ENCODE results near the gene ZNF555. TPM values are rescaled to one million over a fixed set of nuclear protein-coding genes. Genes with fewer than 3 reads are reported as not detected.
"Not testable (repeated sequence)": the region's sequence is repeated elsewhere in the genome, so short reads cannot be mapped to it uniquely, and the experiment has no call there.

ZNF555 gene
- total RNA-seq, 2 donors from 2014 or later = 6.7 to 10.7 TPM

DNA sequence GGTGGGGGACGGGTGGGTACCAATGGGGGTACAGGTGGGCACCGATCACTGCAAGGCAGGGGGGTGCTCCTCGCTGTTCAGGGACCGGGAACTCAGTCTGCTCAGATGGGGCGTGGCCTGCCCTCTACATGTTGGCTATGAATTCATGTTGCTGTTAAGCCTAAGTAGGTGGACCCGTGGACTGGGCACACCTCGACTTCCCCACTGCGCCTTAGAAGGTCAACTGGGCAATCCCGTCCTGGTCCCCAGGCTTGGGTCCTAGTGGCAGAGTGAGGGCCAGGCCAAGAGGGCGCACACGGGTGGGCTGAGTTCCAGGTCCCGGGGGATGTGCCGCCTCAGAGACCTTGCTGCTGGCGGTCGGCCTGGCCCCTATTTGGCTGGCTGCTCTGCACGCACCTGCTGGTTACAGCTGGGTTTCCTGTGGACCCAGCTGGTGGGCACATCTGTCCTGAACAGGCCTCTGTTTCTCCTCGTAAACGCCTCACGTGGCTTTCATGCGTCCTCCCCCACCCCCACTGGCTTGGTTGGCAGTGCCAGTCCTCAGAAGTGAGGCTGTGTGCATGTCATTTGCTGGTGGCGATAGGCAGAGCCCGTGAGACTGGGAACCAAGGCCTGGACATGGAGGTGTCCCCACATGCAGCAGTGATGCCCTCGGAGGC is 35.2 kb upstream of the ZNF555 start:
- ATAC-seq = no peak
- intact Hi-C loops (cut with DNase I) = no loop called here
- DNase-seq = no peak

DNA sequence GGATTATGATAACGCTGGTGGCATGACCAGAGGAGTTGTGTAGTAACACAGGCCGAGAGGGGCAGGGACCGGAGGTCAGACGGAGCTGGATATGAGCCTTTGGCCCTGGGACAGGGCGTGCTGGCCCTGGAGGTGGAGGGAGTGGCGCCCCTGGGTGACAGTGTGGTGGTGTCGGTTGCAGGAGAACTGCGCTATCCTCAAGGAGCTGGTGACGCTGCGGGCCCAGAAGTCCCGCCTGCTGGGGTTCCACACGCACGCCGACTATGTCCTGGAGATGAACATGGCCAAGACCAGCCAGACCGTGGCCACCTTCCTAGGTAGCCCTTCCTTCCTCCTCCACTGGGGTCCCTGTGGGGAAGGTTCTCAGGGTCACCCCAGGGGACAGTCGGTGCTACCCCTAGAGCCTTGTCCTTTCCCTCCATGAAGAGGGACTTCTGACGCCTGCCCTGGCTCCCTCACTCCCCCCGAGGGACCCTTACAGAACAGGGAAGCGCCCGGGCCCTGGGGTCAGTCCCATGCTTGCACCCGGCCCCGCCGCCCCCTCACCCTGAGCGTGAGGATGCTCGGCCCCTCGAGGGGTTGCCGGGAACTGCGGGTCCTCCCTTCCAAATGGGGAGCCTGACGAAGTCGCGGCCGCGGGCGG is 34.4 kb upstream of the ZNF555 start:
- no peak for ATAC-seq
- intact Hi-C loops (cut with DNase I) = no loop called here
- no peak for DNase-seq

DNA sequence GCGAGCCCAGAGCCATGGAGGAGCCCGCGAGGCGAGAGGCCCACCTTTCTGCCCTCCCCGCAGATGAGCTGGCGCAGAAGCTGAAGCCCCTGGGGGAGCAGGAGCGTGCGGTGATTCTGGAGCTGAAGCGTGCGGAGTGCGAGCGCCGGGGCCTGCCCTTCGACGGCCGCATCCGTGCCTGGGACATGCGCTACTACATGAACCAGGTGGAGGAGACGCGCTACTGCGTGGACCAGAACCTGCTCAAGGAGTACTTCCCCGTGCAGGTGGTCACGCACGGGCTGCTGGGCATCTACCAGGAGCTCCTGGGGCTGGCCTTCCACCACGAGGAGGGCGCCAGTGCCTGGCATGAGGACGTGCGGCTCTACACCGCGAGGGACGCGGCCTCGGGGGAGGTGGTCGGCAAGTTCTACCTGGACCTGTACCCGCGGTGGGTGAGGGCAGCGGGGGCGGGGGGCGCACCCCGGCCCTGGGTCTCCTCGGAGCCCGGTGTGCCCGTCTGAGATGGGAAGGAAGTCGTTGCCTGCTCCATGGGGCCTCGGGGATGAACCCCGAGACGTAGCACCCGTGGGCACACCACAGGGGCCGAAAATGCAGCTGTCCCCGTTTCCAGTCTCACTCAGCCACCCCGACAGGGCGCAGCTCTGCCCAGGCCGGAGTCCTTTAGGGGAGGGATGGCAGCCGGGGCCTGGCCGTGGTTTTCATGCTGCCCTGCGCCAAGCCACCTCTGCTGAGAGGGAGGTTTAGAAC is 33.7 kb upstream of the ZNF555 start:
- intact Hi-C loops (cut with DNase I) = no loop called here
- ATAC-seq = no peak
- DNase-seq = no peak

DNA sequence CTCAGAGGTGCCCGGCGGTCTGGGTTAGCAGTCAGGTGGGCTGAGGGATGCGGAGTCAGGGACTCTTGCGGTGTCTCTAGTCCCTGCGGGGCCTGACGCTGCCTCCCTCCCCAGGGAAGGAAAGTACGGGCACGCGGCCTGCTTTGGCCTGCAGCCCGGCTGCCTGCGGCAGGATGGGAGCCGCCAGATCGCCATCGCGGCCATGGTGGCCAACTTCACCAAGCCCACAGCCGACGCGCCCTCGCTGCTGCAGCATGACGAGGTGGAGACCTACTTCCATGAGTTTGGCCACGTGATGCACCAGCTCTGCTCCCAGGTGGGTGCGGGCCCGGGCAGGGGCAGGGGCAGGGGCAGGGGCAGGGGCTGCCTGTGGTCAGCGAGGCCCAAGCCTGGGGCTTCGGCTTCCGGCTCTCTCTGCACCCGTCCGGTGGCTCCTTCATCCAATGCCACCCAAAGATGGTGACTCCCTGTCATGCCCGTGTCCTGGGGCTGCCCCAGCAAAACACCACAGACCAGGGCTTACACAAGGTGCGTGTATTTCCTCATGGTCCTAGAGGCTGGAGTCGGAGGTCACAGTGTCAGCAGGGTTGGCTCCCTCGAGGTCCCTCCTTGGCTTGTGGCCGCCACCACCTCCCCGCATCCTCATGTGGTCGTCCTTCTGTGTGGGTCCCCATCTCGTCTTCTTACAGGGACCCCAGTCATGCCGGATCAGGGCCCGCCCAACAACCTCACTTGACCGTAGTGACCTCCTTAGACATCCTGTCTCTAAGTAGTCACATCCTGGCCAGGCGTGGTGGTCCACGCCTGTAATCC is 32.9 kb upstream of the ZNF555 start:
- ATAC-seq (no peak), DNase-seq (no peak)
- intact Hi-C loops (cut with DNase I) = no loop called here

DNA sequence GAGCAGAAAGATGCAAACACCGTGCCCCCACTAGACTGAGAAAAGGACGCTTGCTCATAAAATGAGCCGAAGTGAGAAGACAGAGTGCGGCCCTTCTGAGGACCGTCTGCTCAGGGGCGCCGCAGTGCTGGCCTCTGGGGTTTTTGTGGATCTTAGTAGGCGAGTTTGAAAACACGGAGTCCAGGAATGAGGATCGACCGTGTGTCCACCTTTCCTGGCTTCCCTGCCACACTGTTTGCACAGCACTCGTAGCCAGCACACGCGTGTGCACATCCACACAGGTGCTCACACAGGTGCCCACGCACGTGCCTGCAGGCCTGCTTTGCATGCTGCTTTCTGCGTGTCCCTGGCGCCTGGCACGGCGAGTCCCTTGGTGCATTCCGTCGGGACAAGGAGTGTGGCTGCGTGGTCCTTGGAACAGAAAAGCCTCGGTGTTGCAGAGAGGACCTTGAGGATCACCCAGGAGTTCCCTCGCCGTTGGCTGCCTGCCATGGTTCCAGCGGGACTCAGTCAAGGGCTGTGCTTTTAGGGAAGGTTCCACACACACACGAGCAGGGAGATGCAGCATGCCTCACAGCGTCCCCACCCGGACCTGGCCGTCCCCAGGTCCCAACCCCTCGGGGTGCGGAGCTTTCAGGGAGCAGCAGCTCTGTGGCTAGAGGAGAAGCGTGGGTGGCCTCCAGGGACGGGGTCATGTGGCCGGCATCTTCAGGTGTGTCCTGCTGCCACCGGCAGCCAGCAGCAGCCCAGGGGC is 31.7 kb upstream of the ZNF555 start:
- DNase-seq (no peak), ATAC-seq (no peak)
- intact Hi-C loops (cut with DNase I) = no loop called here

DNA sequence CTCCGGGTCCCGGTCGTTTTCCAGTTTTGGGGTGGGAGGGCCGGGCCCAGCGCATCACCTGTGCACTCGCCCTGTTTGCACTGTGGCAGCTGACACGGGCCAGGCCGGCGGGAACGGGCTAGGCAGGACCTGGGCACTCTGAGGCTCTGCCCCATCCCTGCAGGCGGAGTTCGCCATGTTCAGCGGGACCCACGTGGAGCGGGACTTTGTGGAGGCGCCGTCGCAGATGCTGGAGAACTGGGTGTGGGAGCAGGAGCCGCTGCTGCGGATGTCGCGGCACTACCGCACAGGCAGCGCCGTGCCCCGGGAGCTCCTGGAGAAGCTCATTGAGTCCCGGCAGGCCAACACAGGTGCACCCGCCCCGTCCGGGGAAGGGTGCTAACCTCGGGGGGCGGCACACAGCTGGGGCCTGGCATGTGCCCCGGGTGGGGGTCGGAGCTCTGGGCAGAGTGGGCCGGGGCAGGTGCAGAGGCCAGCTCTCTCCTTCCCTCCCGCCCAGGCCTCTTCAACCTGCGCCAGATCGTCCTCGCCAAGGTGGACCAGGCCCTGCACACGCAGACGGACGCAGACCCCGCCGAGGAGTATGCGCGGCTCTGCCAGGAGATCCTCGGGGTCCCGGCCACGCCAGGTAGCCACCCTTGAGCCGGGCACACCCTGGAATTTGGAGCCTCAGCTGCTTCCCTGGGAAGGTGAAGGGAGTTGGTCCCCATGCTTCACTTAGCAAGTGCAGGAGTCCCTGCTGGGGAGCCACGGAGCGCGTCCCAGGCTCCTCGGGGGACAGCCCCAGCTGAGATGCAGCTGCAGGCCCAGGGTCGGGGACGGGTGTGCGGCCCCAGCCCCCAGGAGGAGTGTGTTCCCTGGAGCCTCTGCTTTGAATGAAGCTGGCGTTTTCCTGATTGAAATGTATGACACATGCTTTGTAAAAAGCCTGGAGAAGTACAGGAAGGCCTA is 30.9 kb upstream of the ZNF555 start:
- no peak for DNase-seq
- intact Hi-C loops (cut with DNase I) = no loop called here
- no peak for ATAC-seq

DNA sequence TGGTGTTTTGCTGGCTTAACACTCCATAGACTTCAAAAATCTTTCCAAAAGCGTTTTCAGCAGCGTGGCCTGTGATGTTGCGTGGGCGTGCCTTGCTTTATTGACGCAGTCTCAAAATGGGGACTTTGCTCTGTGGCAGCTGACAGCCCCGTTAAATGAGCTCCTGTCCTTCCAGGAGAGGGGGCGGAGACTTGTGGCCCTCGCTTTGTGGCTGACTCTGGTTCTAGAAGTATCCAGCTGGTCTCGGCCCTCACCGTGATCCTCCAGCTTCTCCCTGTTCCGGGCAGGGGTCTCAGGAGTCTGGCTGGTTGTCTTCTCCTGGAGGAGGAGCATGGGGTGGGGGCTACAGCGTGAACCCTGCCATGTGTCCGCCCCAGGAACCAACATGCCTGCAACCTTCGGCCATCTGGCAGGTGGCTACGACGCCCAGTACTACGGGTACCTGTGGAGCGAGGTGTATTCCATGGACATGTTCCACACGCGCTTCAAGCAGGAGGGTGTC is 30.0 kb upstream of the ZNF555 start:
- intact Hi-C loops (cut with DNase I) = no loop called here
- DNase-seq (no peak), ATAC-seq (no peak)

DNA sequence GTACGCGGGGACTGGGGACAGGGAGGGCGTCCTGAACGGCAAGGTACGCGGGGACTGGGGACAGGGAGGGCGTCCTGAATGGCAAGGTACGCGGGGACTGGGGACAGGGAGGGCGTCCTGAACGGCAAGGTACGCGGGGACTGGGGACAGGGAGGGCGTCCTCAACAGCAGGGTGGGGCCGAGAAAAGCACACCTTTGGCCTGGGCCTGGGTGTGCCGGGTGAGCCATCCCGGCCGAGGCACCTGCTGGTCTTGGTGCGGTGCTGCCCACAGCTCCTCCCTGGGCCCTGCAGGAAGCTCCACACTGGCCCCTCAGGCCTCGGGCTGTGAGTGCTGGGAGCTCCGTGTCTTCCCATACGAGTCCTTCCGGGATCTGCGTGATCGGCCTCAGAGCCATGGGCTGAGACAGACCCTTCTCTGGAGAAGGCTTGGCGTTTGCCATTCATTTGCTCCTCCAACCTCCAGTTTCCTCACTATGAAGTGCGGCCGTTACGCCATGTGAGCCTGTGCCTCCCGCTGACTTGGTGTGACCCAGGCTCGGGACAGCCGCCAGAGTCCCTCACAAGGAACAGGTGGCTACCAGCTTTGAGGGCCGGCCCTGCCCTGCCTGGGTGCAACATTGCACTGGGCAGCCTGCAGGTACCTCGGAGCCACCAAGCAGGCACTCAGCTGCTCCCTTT is 29.4 kb upstream of the ZNF555 start:
- DNase-seq (no peak), ATAC-seq (no peak)
- intact Hi-C loops (cut with DNase I) = no loop called here

DNA sequence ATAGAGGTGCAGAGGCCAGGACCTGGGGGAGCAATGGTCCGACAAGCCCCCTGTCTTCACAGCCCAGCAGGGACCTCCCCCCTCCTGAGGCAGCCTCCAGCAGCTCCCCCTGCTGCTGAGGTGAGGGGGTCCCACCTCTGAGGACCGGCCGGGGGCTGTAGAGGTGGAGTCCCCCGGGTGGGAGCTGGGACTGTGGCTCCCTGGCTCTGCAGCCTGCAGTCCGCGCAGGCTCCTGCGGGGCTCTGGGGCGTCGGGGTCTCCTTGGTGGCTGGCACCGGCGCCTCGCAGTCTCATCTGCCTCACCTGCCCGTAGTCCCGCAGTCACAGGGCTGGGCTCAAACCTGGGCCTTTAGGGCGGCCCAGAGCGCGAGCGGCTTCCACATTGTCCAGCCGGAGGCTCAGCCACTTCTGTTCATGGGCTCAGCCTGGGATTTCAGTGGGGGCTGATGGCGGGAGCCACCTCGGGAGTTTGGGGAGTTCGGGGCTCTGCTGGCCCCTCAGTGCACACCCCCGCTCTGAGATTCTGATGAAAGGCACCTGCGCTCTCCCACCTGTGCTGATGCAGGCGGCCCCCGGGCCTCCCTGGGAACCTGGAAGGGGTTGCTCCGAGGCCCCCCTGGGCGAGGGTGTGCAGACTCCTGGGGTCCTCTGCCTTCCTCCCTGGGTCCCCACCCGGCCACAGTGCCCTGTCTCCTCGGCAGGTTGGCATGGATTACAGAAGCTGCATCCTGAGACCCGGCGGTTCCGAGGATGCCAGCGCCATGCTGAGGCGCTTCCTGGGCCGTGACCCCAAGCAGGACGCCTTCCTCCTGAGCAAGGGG is 28.7 kb upstream of the ZNF555 start:
- intact Hi-C loops (cut with DNase I) = no loop called here
- DNase-seq (no peak), ATAC-seq (no peak)

DNA sequence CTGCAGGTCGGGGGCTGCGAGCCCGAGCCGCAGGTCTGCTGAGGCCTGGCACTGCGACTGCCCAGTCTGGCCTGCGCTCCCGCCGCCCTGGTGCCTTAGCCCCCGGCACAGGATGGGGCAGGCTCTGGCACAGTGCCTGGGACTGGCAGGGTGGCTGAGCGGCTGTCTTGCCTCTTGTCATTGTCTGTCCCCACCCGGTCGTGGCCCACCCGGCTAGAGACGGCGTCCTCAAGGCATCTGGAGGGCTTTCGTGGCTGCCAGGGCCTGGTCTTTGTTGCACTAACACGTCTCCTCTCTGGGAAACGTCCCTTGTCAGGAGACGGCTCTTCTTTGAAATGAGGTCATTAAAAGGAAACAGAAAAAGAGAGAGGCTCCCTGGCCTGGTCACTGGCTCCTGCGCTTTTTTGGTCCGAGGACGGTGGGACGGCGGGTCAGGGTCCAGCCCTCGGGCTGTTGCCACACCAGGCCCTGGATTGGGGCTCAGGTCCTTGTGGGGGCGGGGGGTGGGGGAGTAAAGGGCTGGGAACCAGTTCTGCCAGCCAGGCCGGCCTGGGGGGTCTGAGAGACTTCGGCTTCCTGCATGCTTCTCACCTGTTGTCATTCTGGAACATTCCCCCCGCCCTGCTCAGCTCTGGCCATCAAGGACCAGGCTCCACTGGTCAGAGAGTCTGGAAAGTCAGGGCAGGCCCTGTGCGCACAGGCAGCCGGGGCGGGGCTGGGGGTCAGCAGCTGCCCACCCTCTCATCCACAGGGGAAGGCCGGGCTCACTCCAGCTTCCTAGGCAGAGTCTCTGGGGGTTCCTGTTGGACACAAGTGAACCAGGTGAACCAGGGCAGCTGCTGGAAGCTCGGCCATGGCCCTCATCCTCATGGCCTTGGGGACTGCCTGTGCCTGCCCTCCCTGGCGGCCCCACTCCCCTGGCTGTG is 27.8 kb upstream of the ZNF555 start:
- ATAC-seq (peak in 1 of 2 donors; percentile 13), DNase-seq (no peak)

DNA sequence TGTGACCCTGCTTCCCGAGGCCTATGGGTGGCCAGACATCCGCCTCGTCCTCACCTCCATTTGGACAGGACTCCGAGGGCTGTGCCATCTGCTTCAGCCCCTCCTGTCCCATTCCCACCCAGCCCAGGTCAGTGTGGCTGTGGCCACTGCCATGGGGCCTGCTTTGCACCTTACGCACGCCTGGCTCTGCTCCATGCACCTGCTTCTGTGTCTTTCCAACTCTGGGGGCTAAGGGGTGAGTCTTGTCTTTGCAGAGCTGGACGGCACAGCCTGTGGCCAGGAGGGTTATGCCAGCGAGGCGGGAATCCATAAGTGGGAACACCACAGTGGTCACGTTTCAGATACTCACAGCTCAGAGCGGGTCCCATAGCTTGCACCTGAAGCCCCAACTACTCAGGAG is 26.8 kb upstream of the ZNF555 start:
- no peak for ATAC-seq

More for the DNA sequence above, 27.8 kb upstream of the ZNF555 start:
- intact Hi-C loops (cut with DNase I) = no loop called here

DNA sequence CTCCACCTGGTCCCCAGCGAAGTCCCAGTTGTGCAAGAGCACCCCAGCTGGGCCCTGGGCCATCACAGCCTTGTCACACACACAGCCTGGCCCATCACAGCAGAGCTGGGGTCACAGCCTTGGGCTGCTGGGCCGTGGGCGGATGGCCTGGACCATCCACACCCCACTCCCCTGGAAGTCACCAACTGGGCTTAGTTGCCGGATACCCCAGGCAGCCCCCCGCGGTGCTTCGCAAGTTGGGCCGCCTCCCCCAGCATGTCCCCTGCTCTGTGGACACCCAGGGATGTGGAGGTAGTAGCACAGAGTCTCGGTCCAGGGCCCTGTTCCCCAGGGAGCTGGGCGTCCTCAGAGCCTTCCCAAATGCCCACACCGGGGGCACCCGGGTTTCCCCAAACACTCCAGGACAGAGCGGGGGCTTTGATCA is 26.1 kb upstream of the ZNF555 start:
- intact Hi-C loops (cut with DNase I) = no loop called here

More for the DNA sequence above, 26.8 kb upstream of the ZNF555 start:
- intact Hi-C loops (cut with DNase I) = no loop called here
- no peak for DNase-seq

DNA sequence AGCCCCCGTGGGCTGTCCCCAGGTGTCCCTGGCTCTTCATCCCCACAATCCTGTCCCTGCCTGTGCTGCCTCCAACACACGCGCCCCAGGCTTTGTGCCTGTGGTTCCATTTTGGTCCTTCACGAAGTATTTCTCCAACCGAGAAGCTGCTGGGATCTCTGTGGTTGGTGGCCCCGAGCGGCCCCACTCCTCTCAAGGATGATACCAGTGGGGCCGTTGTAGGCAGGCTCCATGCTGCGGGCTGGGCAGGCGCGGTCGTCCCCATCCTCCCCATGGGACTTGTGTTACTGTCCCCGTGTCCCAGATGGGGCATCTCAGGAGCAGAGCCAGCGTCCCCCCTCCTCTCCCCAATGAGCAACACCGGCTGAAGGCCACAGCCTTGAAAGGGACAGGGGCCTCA is 25.4 kb upstream of the ZNF555 start:
- intact Hi-C loops (cut with DNase I) = no loop called here
- ATAC-seq = no peak
- DNase-seq = no peak

More for the DNA sequence above, 26.1 kb upstream of the ZNF555 start:
- ATAC-seq = no peak
- DNase-seq = no peak

DNA sequence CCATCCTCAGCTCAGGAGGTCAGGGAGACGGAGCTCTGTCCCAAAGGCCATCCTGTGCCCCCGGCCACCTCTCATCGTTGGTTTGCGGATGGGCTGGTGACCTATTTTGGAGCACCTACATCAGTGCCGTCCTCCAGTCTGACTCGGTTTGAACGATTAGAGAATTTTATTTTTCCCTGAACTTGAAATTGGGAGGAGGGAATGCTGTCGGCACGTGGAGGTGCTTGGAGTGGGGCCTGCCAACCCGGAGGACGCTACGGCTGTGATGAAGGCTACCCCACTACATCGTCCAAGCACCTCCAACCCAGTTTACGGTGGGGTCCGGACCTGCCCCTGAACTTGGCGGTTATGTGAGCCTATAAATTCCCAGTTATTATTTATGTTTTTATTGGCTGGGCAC is 24.6 kb upstream of the ZNF555 start:
- intact Hi-C loops (cut with DNase I) = no loop called here
- DNase-seq (no peak), ATAC-seq (no peak)

DNA sequence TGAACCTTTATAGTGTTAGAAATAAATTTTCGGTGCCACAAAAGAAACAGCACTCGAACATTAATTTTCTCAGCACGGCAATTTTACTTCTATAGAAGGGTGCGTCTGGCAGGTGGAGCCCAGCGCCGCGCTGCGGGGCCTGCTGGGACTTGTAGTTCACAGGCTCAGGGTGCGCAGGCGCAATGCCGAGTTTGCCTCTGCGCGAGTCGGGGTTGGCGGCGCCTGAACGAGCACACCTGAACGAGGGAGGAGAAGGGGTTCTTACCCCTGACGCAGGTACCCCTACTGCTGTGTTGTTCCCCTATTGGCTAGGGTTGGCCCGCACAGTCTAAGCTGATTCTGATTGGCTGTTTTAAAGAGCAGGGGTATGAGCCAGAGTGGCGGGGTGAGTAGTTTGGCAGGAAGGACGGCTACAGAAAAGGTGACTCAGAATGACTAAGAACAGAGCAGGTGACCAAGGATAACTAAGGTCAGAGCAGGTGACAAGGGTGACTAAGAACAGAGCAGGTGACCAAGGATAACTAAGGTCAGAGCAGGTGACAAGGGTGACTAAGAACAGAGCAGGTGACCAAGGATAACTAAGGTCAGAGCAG is 23.9 kb upstream of the ZNF555 start:
- ATAC-seq; intact Hi-C loops (cut with DNase I); DNase-seq: not testable (repeated sequence)
